HG03432 (cell line): Measurements from ENCODE around the gene SENP7.
"Not testable (repeated sequence)": the region's sequence is repeated elsewhere in the genome, so short reads cannot be mapped to it uniquely, and the experiment has no call there.

Experiments
- ATAC-seq: cut with Tn5 transposase; IDR thresholded peaks from one replicate; pipeline ENCODE4 v1.9.1; 2021; ENCODE audit warnings: mild to moderate bottlenecking, moderate library complexity; ENCODE audit not compliant: unreplicated experiment

The SENP7 gene

DNA sequence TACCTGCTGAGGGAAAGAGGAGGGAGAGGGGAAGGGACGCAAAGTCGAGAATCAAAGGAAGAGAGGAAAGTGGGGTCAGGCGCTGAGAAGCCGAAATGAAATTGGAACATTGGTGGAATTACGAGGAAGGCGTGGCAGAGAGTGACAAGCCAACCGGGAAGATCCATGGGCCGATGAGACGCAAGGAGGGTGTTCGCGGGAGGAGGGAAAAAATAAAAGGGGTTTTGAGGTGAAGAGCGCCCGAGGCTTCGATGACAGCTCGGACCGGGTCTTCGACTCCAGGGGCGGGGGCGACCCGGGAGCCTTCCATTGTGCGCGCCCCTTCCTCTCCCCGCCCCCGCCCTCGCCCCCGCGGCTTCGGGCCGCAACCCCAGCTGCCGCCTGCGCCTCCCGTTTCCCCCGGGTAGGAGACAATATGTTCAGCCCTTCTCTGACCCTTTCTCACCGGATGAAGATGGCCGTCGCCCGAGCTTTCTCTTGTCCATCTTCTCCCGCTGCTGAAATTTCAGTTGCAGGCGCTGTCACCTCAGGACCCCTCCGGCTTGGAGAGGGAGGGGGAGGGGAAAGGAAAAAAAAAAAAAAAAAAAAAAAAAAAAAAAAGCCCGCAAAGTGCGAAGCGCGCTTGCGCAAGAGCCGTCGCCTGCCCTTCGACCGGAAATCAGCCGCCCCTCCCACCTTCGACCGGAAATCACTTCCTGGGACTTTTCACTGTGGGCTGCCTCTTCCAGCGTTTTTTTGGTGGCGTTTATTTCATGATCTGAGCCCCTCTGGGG is at the start of gene SENP7:
SENP7 (minus strand) TSS at position 567 of the 773 bp plus-strand sequence; CDS start at position 485, 82 bp downstream.
- ATAC-seq: peak; percentile 79

DNA sequence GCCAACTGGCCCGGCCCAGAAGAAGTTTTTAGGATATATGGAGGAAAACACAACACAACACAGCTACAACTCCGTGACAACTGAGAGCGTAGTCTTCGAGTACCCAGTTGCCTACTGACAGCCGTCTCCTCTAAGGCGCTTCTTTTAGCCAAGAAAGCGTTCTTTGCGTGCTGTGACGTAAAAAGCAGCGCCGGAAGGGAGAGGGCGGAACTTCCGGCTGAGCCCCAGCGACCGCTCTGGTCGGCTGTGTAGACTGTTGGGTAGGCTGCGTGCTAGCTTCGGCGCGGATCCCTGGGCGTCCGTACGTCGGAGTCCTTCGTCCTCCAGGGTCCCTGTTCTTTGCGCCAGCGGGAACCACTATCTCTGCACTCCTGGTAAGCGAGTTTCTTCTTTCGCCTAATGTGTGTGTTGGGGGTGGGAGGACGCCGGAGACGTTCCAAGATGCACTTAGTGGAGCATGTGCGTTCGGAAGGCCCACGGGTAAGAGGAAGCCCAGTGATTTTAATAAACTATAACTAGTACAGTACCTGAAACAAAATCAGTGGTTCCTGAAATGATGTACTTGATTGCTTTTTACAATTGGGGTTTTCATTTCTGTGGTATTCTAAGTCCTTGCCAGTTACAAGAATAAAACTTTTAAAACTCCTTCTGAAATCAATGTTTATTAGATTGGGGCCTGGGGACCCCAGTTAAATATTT is 48.8 kb upstream of the SENP7 start, which contains the start of gene TRMT10C:
TRMT10C (plus strand) TSS at position 239 of the 699 bp plus-strand sequence. CDS start 2,914 bp downstream, outside the sequence.
- peak; percentile 100 for ATAC-seq

- ATAC-seq: no peak
Observed at GRCh38 chr3:101556064-101556463, 43.1 kb upstream of the SENP7 start.

GRCh38 chr3:101553381-101553780 is 40.4 kb upstream of the SENP7 start:
- not testable (repeated sequence) for ATAC-seq

DNA sequence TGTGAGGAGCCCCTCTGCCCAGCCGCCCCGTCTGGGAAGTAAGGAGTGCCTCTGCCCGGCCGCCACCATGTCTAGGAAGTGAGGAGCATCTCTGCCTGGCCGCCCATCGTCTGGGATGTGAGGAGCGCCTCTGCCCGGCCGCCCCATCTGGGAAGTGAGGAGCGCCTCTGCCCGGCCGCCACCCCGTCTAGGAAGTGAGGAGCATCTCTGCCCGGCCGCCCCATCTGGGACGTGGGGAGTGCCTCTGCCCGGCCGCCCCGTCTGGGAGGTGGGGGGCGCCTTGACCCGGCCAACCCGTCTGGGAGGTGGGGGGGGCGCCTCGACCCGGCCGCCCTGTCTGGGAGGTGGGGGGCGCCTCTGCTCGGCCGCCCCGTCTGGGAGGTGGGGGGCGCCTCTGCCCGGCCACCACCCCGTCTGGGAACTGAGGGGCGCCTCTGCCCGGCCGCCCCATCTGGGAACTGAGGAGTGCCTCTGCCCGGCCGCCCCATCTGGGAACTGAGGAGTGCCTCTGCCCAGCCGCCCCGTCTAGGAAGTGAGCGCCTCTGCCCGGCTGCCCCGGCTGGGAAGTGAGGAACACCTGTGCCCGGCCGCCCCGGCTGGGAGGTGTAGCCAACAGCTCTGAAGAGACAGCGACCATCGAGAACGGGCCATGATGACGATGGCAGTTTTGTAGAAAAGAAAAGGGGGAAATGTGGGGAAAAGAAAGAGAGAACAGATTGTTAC is 38.5 kb upstream of the SENP7 start:
- not testable (repeated sequence) for ATAC-seq

GRCh38 chr3:101549473-101549872 is 36.5 kb upstream of the SENP7 start:
- ATAC-seq: no peak

DNA sequence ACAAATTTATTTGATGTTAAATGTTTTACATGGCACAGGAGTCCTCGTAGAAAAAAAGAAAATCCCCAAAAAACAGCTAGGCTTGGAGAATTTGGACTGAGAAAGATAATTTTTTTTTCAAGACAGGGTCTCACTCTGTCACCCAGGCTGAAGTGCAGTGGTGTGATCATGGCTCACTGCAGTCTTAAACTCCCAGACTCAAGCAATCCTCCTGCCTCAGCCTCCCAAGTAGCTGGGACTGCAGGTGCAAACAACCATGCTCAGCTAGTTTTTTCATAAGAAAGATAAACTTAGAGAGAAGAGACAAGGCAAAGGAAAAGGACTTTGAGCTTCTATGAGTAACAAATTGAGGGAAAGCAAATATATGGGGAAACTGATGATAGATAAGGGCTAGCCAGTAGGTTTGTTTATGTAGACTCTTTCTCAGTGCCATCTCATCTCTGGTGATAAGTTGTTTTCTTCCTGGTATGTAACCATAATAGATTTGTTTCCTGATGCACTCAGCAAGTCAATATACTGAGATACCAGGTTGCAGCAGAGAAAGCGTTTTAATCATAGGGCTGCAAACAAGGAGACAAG is 35.6 kb upstream of the SENP7 start:
- ATAC-seq: no peak

DNA sequence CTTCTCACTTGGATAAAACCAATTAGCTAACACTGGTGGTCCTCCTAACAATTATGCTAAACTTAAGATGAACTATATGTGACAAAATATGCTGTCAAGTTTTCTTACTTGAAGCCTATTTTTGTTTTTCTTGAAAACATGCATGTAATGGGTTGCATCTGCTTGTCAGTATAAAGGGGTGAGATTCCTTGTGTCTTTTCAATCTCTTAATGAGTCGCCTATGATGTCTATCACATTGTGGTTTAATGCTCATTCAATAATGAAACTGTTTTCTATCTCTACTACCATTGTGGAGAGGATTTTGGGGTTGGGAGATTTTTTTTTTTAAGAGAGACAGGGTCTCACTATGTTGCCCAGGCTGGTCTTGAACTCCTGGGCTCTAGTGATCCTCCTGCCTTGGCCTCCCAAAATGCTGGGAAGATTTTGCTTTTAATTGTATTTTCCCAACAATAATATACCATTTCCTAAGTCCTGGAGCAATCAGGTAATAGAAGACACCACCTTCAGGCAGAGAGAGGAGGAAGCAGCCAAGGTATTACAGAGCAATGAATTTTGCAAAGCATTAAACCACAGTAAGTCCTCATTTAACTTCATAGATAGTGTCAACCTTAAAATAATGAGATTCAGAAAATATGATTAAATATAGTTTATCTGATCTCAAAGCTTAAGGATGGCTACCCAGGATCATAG is 31.3 kb upstream of the SENP7 start:
- no peak for ATAC-seq

- ATAC-seq: no peak
Observed at GRCh38 chr3:101542957-101543356, 29.9 kb upstream of the SENP7 start.

GRCh38 chr3:101536955-101537354 is 23.9 kb upstream of the SENP7 start:
- ATAC-seq: not testable (repeated sequence)

DNA sequence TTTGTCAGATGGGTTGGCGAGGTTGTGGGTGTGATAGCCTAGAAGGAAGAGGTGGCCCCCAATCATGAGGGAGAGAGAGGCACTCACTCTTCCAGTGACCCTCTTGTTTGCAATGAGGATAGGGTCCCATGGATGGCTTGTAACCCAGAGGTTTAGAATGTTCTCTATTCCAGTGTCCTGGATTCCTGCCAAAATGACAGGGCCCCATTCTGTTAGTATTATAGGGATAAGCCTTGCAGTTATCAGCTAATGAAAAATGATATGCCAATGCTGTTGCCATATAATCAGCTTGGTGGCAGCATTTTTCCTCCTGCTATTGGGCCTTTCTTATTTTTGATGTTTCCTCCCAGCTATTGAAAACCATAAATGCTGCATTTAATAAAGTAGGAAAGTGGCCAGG is 23.3 kb upstream of the SENP7 start:
- no peak for ATAC-seq

DNA sequence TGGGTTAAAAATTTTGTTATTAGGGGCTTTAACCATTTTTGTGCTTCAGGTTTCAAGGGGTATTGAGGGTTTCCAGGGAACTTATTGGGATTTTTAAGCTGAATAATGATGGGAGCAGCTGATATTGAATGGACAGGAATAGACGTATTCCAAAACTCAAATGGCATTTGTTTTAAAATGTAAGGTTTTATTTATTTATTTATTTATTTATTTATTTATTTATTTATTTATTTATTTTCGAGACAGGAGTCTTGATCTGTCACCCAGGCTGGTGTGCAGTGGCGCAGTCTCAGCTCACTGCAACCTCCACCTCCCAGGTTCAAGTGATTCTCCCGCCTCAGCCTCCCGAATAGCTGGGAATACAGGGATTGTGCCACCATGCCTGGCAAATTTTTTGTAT is 22.2 kb upstream of the SENP7 start:
- no peak for ATAC-seq

- ATAC-seq: no peak
Observed at GRCh38 chr3:101533603-101533968, 20.6 kb upstream of the SENP7 start.

- ATAC-seq: no peak
Observed at GRCh38 chr3:101532783-101533602, 20.0 kb upstream of the SENP7 start.

GRCh38 chr3:101531473-101532086 is 18.6 kb upstream of the SENP7 start:
- ATAC-seq: no peak

- no peak for ATAC-seq
Observed at GRCh38 chr3:101530686-101531047, 17.7 kb upstream of the SENP7 start.

DNA sequence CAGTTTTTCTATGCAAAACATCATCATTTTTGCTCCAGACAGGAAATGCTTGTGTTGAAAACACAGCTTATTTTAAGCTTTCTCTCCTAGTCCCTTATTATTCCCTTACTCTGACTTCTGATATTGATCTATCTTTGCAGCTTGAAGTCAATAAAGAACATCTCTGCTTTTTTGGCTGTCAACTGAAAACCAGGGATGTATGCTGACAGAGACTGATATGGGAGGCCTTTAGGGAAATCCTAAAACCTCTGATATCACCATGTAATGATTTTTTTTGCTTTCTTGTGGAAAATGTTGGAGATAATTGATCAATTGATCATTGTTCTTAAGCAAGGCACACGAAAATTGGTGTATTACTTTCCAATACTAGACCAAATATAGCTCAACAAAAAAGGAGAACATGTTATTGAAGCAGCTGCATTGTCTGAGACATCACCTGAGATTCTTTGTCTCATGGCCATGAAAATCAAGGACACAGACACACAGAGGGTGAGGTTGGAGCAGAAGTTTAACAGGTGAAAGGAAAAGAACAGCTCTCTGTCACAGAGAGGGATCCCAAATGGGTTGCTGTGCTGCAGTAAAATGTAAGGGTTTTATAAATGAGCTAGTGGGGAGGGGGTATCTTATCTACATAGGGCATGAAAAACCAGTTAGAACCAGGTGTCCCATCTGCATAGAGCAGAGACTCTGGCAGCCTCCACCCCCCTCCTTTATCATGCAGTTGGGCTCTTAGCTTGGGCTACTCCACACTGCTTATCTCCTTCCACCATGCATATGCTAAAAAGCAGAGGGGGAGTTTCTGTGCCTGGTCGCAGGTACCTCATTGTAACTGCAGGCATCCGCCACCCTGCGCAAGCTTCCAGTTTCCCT is 17.0 kb upstream of the SENP7 start:
- ATAC-seq: no peak

DNA sequence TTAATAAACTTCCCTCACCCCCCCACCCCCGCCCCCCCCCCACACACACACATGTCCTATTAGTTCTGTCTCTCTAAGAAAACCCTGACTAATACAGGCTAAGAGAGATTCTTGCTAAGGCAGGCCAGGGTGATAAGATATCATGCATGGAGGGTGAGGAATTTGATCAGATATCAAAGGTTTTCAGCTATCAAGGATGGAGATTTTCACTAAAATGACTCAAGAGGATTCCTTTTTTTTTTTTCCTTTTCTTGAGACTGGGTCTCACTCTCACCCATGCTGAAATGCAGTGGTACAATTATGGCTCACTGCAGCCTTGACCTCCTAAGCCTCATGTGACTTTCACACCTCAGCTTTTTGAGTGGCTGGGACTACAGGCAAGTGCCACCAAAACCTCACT is 14.9 kb upstream of the SENP7 start:
- ATAC-seq: no peak
